Gastrocnemius medialis (tissue), 4 donors: Measurements from ENCODE around the gene CDK13.

Source experiments
- POLR2A ChIP-seq, 2 donors: fragments of 450-650 bp; IDR thresholded peaks; one replicate each; pipeline ENCODE4 v1.6.1; 2017; ENCODE audit warnings: antibody characterized with exemption in 2 of 2, mild to moderate bottlenecking in 2 of 2, moderate library complexity in 2 of 2
- TF ChIP-seq, protein P1 (sequence below), 5 experiments: fragments of 450-650 bp in 3 of 5; fragments of 200-600 bp in 2 of 5; sonication (generic) in 2 of 5; IDR thresholded peaks in 4 of 5; conservative IDR thresholded peaks in 1 of 5; 1 replicate in 4 of 5; 2 replicates in 1 of 5; pipeline ENCODE4 v1.5.1; 2016 to 2019; ENCODE audit warnings: antibody characterized with exemption in 5 of 5, mild to moderate bottlenecking in 3 of 5, moderate library complexity in 3 of 5

DNA sequence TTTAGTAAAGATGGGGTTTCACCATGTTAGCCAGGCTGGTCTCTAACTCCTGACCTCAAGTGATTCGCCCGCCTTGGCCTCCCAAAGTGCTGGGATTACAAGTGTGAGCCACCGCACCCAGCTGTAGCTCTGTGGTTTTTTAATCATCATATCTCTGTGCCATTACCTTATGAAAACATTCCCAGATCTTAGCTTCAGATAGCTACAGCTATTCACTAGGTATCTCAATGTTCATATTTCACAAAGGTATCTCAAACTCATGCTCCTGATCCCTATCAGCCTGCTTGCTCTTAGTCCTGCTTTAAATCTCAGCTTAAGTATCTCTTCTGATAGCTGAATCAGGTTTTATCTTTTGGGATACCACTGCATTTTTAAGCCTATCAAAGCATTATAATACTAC lies 74.8 kb downstream of the CDK13 start:
- TF ChIP-seq, protein P1, sequence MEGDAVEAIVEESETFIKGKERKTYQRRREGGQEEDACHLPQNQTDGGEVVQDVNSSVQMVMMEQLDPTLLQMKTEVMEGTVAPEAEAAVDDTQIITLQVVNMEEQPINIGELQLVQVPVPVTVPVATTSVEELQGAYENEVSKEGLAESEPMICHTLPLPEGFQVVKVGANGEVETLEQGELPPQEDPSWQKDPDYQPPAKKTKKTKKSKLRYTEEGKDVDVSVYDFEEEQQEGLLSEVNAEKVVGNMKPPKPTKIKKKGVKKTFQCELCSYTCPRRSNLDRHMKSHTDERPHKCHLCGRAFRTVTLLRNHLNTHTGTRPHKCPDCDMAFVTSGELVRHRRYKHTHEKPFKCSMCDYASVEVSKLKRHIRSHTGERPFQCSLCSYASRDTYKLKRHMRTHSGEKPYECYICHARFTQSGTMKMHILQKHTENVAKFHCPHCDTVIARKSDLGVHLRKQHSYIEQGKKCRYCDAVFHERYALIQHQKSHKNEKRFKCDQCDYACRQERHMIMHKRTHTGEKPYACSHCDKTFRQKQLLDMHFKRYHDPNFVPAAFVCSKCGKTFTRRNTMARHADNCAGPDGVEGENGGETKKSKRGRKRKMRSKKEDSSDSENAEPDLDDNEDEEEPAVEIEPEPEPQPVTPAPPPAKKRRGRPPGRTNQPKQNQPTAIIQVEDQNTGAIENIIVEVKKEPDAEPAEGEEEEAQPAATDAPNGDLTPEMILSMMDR (IDR thresholded peaks at IDR 0.05 in 4 of 5, conservative IDR thresholded peaks at IDR 0.05 in 1 of 5): no peak
- no peak for TF ChIP-seq POLR2A (IDR thresholded peaks at IDR 0.05)
